NCI-H2107 treated with DMSO at 0.1 percent for 48 hours (cell line): Measurements from ENCODE around the gene HSPA12B.

ENCODE experiments used
- DNase-seq: peaks from one replicate; lab custom pipeline; 2025; ENCODE audit not compliant: unreplicated experiment; lab: John Stamatoyannopoulos, UW

HSPA12B gene

GRCh38 chr20:3729378-3729777, 3.1 kb upstream of the HSPA12B start:
- no peak for DNase-seq

GRCh38 chr20:3729811-3730540, 2.5 kb upstream of the HSPA12B start:
- no peak for DNase-seq

GRCh38 chr20:3730803-3731672, 1.4 kb upstream of the HSPA12B start:
- DNase-seq, result no peak

GRCh38 chr20:3731944-3732326, 550 bp upstream of the HSPA12B start:
- no peak for DNase-seq

DNA sequence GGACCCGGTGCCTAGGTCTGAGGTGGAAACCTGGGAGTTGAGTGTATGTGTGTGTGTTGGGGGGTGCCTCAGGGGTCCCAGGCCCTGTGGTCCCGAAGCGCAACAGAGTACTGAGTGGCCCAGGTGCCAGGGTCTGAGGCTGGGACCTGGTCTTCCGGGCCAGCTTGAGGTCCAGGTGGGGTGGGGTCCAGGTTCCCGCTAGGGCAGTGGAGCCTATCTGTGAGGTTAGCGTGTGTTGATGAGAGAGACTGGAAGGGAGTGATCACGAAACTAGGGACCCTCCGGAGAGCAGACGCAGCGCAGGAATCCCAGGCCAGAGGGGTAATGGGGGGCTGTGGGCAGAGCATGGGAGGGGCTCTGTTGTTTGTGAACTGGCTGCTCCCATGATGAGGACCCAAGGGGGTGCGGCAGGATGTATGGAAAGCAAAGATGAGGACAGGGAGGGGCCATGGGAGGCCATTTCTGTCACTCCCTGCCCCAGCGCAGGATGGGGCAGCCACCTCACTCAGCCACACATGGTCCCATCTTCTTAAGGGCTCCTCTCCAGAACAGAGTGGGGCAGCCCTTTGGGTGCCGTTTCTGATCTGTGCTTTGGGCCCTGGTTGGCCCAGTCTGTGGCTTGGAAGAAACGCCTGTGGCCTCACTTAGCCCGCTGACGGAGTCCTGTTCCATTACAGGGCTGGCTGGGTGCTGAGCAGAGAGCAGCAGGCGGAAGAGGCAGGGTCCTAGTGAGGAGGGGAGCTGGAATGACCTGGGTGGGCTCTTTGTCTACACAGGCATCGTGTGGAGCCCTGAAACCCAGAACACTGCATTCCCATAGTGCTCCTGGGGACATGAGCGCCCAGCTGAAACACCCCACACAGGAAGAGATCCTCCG, 872 bp downstream of the HSPA12B start:
- no peak for DNase-seq

- no peak for DNase-seq
Measured at GRCh38 chr20:3734111-3734843, 1.8 kb downstream of the HSPA12B start.

- no peak for DNase-seq
Measured at GRCh38 chr20:3735768-3736167, 3.3 kb downstream of the HSPA12B start.

- no peak for DNase-seq
Measured at GRCh38 chr20:3738111-3739053, 5.9 kb downstream of the HSPA12B start.

DNA sequence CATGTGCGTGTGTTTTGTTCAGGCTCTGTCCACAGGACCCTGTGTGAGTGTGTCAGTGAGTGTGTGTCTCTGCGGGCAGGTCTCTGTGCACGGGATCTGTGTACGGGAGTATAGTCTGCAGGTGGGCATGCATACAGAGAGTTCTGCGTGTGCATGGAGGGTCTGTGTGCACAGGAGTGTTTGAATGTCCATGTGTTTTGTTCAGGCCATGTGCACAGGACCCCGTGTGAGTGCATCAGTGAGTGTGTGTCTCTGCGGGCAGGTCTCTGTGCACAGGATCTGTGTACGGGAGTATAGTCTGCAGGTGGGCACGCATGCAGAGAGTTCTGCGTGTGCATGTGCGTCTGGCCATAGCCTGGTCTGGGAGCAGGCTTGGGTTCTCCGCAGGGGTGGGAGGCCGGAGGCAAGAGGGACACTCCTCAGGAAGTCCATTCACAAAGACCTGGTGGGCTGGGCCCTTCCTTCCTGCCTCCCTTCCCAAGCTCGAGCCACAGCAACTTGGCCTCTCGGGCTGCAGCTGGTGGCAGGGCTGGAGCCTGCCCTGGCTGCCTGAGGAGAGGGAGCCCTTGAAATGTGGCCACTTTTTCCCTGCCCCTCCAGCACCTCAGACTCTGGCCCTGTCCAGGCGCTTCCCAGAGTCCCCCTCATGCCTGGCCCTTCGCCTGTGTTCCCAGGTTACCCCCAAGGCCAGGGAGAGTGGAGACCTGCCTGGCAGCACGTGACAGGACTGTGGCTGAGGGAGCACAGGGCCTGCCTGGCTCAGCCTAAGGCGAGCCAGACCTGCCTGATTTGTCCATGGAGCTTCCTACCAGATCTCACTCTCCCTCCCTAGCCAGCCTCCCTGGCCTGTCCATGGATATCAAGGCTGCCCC, 6.8 kb downstream of the HSPA12B start:
- no peak for DNase-seq

DNA sequence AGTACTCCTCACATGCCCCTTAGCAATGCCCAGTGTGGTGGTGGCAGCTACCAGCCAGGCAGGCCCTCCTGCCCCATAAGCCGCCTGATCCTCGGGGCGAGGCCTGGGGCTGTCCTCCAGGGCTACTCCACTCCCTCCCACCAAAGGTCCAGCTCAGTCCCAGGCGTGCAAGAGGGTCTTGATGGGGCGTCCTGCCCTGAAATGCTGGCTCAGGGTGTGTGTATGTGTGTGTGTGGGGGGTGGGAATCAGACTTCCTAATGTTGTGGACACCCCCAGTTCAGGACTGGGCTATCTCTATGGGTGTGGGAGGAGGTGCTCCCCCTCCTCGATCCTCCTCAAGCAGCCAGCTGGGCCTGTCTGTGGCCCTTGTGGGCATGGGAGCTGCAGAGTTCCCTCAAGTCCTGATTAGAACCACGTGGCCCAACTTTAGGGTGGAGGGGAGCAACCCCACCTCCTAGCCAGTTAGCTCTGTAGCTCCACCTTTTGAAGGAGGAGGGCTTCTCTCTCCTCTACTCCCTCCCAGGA, 7.5 kb downstream of the HSPA12B start:
- DNase-seq, result no peak

DNA sequence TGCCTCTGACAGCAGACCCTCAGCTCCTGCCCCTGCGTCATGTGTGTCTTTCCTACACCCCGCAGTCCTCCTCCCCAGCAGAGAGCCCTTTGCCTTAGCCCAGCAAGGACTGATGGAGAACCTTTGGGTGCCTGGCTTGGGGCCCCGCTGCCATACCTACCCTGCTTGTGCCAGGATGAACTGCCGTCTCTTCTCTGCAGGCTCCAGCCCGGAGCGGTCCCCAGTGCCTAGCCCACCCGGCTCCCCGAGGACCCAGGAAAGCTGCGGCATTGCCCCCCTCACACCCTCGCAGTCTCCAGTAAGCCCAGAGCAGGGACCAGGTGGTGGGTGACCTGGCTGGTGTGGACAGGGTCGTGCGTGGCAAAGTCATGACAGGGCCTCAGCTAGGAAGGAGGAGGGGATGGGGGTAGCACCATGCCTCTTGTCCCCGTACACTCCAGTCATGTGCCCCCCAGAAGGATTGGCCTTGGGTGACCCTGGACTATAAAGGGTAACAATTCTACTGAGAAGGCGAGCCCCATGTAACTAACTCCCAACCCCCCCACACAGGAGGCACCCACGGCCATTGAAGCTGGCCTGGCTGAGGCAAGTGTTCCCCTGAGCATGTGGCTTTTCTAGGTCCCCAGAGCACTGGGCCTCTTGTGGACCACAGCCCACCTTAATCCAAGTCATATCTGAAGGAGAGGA, 8.3 kb downstream of the HSPA12B start:
- DNase-seq, result no peak

- DNase-seq, result no peak
Measured at GRCh38 chr20:3741836-3742458, 9.5 kb downstream of the HSPA12B start.

DNA sequence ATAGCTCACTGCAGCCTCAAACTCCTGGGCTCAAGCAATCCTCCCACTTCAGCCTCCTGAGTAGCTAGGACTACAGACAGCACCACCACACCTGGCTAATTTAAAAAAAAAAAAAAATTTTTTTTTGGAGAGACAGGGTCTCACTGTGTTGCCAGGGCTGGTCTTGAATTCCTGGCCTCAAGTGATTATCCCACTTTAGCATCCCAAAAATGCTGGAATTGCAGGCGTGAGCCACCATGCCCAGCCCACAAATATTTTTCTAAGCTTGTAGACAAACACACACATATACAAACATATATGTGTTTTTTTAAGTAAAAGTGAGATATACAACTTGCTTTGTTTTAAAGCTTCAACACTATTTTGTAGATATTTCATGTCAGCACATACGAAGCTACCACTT, 10.8 kb downstream of the HSPA12B start:
- no peak for DNase-seq

GRCh38 chr20:3744037-3744436, 11.6 kb downstream of the HSPA12B start:
- DNase-seq, result no peak

DNA sequence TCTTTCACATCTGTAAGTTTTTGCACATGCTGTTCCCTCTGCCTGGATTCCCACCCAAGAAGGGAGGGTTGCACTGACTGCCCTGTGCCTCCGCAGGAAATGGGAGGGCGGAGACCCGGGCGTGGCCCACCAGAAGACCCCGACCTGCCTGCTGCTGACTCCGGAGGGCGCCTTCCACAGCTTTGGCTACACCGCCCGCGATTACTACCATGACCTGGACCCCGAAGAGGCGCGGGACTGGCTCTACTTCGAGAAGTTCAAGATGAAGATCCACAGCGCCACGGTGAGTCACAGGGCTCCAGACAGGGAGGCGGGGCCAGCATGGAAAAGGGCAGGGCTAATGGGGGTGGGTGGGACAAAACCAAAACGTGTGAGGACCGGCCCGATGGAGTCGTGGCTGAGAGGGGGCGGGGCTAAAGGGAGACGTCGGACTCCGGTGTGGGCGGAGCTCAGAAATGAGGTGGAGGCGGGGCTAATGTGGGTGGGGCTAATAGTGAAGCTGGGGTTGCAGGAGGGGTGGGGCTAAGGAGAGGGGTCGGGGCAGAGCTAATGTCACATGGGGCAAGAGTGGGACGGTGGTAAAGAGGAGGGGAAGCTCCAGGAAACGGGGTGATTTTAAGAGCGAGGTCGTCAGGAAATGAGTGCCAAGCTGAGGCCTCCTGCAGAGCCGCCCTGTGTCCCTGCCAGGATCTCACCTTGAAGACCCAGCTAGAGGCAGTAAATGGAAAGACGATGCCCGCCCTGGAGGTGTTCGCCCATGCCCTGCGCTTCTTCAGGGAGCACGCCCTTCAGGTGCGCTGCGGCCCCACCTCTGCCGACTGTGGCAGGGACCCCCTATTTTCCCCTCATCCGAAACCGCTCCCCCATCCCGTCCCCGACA, 12.6 kb downstream of the HSPA12B start:
- no peak for DNase-seq

DNA sequence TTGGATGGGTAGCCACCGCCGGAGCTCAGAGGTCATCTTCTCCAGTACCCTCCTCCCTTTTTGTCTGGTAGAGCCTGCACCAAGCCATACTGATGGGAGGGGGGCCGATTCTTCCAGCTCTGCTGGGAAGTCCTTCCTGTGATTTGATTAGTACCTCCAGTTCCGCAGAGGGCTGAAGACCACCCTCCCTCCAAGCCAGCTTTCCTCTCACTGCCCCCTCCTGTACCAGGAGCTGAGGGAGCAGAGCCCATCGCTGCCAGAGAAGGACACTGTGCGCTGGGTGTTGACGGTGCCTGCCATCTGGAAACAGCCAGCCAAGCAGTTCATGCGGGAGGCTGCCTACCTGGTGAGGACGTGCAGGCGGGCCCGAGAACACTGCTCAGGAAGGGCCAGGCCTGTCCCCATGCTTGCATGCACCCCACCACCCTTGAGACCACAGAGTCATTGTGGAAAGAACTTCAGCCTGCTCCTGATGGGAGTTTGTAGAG, 13.2 kb downstream of the HSPA12B start:
- DNase-seq, result no peak
